ENCODE results near the gene CSRNP2.

The CSRNP2 gene

GRCh38 chr12:51076236-51076930, 7.0 kb downstream of the CSRNP2 start:
- no peak for DNase-seq

- DNase-seq = no peak
Observed at GRCh38 chr12:51075390-51075789, 8.0 kb downstream of the CSRNP2 start.

- DNase-seq = no peak
Observed at GRCh38 chr12:51071663-51072062, 11.7 kb downstream of the CSRNP2 start.

GRCh38 chr12:51070004-51070403, 13.4 kb downstream of the CSRNP2 start:
- DNase-seq = no peak

GRCh38 chr12:51067771-51068170, 15.6 kb downstream of the CSRNP2 start:
- no peak for DNase-seq

- DNase-seq = no peak
Observed at GRCh38 chr12:51067229-51067628, 16.2 kb downstream of the CSRNP2 start.

GRCh38 chr12:51065530-51065929, 17.9 kb downstream of the CSRNP2 start:
- DNase-seq = no peak

- no peak for DNase-seq
Observed at GRCh38 chr12:51062631-51063397, 20.6 kb downstream of the CSRNP2 start.

- DNase-seq = no peak
Observed at GRCh38 chr12:51059086-51059485, 24.3 kb downstream of the CSRNP2 start.

GRCh38 chr12:51056242-51056641, 27.2 kb downstream of the CSRNP2 start:
- DNase-seq = no peak

- DNase-seq = no peak
Observed at GRCh38 chr12:51055060-51055459, 28.3 kb downstream of the CSRNP2 start.

GRCh38 chr12:51051787-51052186, 31.6 kb downstream of the CSRNP2 start:
- no peak for DNase-seq

- DNase-seq = no peak
Observed at GRCh38 chr12:51049525-51049924, 33.9 kb downstream of the CSRNP2 start.

GRCh38 chr12:51048661-51049251, 34.6 kb downstream of the CSRNP2 start:
- no peak for DNase-seq

GRCh38 chr12:51047655-51048540, 35.5 kb downstream of the CSRNP2 start, which contains the start of gene LETMD1:
Gene LETMD1, plus strand, starts transcription at chr12:51048327. Its CDS starts 30 bp downstream, at chr12:51048357.
- peak; percentile 96 for DNase-seq

GRCh38 chr12:51036279-51036678, 47.1 kb downstream of the CSRNP2 start:
- DNase-seq = no peak

- DNase-seq = no peak
Observed at GRCh38 chr12:51033457-51034089, 49.8 kb downstream of the CSRNP2 start.

GRCh38 chr12:51033048-51033447, 50.3 kb downstream of the CSRNP2 start:
- DNase-seq = no peak

GRCh38 chr12:51028813-51029150, 54.6 kb downstream of the CSRNP2 start:
- DNase-seq = no peak

GRCh38 chr12:51028126-51028812, 55.1 kb downstream of the CSRNP2 start:
- DNase-seq = peak; percentile 45

- no peak for DNase-seq
Observed at GRCh38 chr12:51027342-51027835, 56.0 kb downstream of the CSRNP2 start.

All from NCI-H1436 (cell line).